Neural cell (in vitro differentiated cells): Measurements from ENCODE around the gene GALNT13. TPM values are rescaled to one million over a fixed set of nuclear protein-coding genes. Genes with fewer than 3 reads are reported as not detected.

Source experiments
- H2AFZ ChIP-seq: fragments of 200-600, 300-800 bp; sonication (generic), shearing (Covaris generic); 2 replicates; pipeline ENCODE4 v1.6.0; 2014; ENCODE audit warnings: low read depth, mild to moderate bottlenecking, antibody characterized with exemption, low read length, moderate library complexity
- H3F3A ChIP-seq: fragments of 200-600 bp; shearing (Covaris generic); 2 replicates; pipeline ENCODE4 v1.6.1; 2016; ENCODE audit warnings: mild to moderate bottlenecking, moderate library complexity, mixed read lengths, antibody characterized with exemption, low read length; ENCODE audit not compliant: insufficient read depth, poor library complexity, severe bottlenecking
- H3K27ac ChIP-seq: fragments of 200-600, 300-800 bp; sonication (generic), shearing (Covaris generic); 2 replicates; pipeline ENCODE4 v1.5.1; 2014; ENCODE audit warnings: mild to moderate bottlenecking, low read length, moderate library complexity
- H3K27me3 ChIP-seq: fragments of 300-800, 200-600 bp; sonication (generic), shearing (Covaris generic); 2 replicates; pipeline ENCODE4 v1.6.0; 2014; ENCODE audit warnings: mild to moderate bottlenecking, low read depth, low read length, moderate library complexity; ENCODE audit not compliant: insufficient read depth
- H3K36me3 ChIP-seq: fragments of 300-800, 200-600 bp; sonication (generic), shearing (Covaris generic); 2 replicates; pipeline ENCODE4 v1.5.1; 2014; ENCODE audit warnings: mild to moderate bottlenecking, antibody characterized with exemption, low read length, moderate library complexity; ENCODE audit not compliant: insufficient read depth
- H3K4me2 ChIP-seq: fragments of 300-800, 200-600 bp; sonication (generic), shearing (Covaris generic); 2 replicates; pipeline ENCODE4 v1.6.0; 2014; ENCODE audit warnings: mild to moderate bottlenecking, low read length
- H3K4me3 ChIP-seq: fragments of 300-800, 200-600 bp; sonication (generic), shearing (Covaris generic); 2 replicates; pipeline ENCODE4 v1.5.1; 2014; ENCODE audit warnings: mild to moderate bottlenecking, low read length, moderate library complexity
- H3K79me2 ChIP-seq: fragments of 200-600 bp; shearing (Covaris generic); replicated peaks from 2 replicates; pipeline ENCODE4 v1.6.0; 2014; ENCODE audit warnings: mild to moderate bottlenecking, low read length, moderate library complexity; ENCODE audit not compliant: insufficient read depth
- H3K9ac ChIP-seq: fragments of 300-800, 200-600 bp; sonication (generic), shearing (Covaris generic); 2 replicates; pipeline ENCODE4 v1.6.1; 2016; ENCODE audit warnings: mild to moderate bottlenecking, low read length, mixed read lengths
- H3K9me2 ChIP-seq: fragments of 200-600 bp; shearing (Covaris generic); 2 replicates; pipeline ENCODE4 v1.6.1; 2016; ENCODE audit warnings: mild to moderate bottlenecking, low read length, mixed read lengths; ENCODE audit not compliant: insufficient read depth
- H3K9me3 ChIP-seq: fragments of 200-600, 300-800 bp; sonication (generic), shearing (Covaris generic); 2 replicates; pipeline ENCODE4 v1.6.1; 2016; ENCODE audit warnings: mild to moderate bottlenecking, mixed run types, low read length, moderate library complexity, mixed read lengths
- H4K20me1 ChIP-seq: fragments of 200-600 bp; shearing (Covaris generic); 2 replicates; pipeline ENCODE4 v1.6.1; 2016; ENCODE audit warnings: mild to moderate bottlenecking, mixed run types; ENCODE audit not compliant: insufficient read depth
- CTCF ChIP-seq: fragments of 450-650 bp; IDR thresholded peaks from 2 replicates; pipeline ENCODE4 v1.5.1; 2014; ENCODE audit warnings: antibody characterized with exemption, mild to moderate bottlenecking, moderate library complexity; ENCODE audit not compliant: poor library complexity, severe bottlenecking
- EP300 ChIP-seq: fragments of 450-650 bp; conservative IDR thresholded peaks from 2 replicates; pipeline ENCODE4 v1.6.1; 2014; ENCODE audit warnings: antibody characterized with exemption, mild to moderate bottlenecking, moderate library complexity; ENCODE audit not compliant: poor library complexity, severe bottlenecking
- EZH2 ChIP-seq: fragments of 200-600, 300-800 bp; shearing (Covaris generic), sonication (generic); IDR thresholded peaks from 2 replicates; pipeline ENCODE4 v1.6.1; 2014; ENCODE audit warnings: antibody characterized with exemption, low read length, borderline replicate concordance, mild to moderate bottlenecking; ENCODE audit not compliant: insufficient read depth, poor library complexity, severe bottlenecking
- MXI1 ChIP-seq: fragments of 450-650 bp; conservative IDR thresholded peaks from 2 replicates; pipeline ENCODE4 v1.6.1; 2014; ENCODE audit warnings: antibody characterized with exemption, mild to moderate bottlenecking; ENCODE audit not compliant: poor library complexity, severe bottlenecking
- POLR2AphosphoS5 ChIP-seq: IDR thresholded peaks from 2 replicates; pipeline ENCODE4 v1.6.1; 2012
- RAD21 ChIP-seq: fragments of 450-650 bp; conservative IDR thresholded peaks from 2 replicates; pipeline ENCODE4 v1.6.1; 2014; ENCODE audit warnings: antibody characterized with exemption, mild to moderate bottlenecking, moderate library complexity
- SMC3 ChIP-seq: fragments of 450-650 bp; conservative IDR thresholded peaks from 2 replicates; pipeline ENCODE4 v1.6.1; 2014; ENCODE audit warnings: antibody characterized with exemption, mild to moderate bottlenecking, moderate library complexity; ENCODE audit not compliant: poor library complexity
- TAF1 ChIP-seq: IDR thresholded peaks from 2 replicates; pipeline ENCODE4 v1.6.1; 2012; ENCODE audit warnings: low read depth
- polyA plus RNA-seq: library from polyadenylated mRNA; depleted of rRNA; stranded (reverse); fragments of >200 nt; gene quantifications from 2 replicates; pipeline ENCODE4 v1.2.3, GENCODE V29; 2014
- TF ChIP-seq, protein P1 (sequence below): IDR thresholded peaks from 2 replicates; pipeline ENCODE4 v1.6.1; 2012; ENCODE audit warnings: borderline replicate concordance

GALNT13 gene
- polyA plus RNA-seq, 1 donor from 2014 or later: 12.4 TPM

GRCh38 chr2:154350911-154351310 lies 479.2 kb downstream of the GALNT13 start:
- H3K4me2 ChIP-seq: no peak overlapping the region
- H3K27me3 ChIP-seq: no peaks in the 10 kb centered on the region
- H3K36me3 ChIP-seq: no peaks in the 10 kb centered on the region
- H3K9ac ChIP-seq: no peak overlapping the region
- H3F3A ChIP-seq: no peaks in the 10 kb centered on the region
- TF ChIP-seq, protein P1, sequence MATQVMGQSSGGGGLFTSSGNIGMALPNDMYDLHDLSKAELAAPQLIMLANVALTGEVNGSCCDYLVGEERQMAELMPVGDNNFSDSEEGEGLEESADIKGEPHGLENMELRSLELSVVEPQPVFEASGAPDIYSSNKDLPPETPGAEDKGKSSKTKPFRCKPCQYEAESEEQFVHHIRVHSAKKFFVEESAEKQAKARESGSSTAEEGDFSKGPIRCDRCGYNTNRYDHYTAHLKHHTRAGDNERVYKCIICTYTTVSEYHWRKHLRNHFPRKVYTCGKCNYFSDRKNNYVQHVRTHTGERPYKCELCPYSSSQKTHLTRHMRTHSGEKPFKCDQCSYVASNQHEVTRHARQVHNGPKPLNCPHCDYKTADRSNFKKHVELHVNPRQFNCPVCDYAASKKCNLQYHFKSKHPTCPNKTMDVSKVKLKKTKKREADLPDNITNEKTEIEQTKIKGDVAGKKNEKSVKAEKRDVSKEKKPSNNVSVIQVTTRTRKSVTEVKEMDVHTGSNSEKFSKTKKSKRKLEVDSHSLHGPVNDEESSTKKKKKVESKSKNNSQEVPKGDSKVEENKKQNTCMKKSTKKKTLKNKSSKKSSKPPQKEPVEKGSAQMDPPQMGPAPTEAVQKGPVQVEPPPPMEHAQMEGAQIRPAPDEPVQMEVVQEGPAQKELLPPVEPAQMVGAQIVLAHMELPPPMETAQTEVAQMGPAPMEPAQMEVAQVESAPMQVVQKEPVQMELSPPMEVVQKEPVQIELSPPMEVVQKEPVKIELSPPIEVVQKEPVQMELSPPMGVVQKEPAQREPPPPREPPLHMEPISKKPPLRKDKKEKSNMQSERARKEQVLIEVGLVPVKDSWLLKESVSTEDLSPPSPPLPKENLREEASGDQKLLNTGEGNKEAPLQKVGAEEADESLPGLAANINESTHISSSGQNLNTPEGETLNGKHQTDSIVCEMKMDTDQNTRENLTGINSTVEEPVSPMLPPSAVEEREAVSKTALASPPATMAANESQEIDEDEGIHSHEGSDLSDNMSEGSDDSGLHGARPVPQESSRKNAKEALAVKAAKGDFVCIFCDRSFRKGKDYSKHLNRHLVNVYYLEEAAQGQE: no peak
- TF ChIP-seq EP300 (no peak), TAF1 (no peak), CTCF (no peak), EZH2 (no peak), SMC3 (no peak), POLR2AphosphoS5 (no peak), MXI1 (no peak), RAD21 (no peak)
- no peaks in the 10 kb centered on the region for H3K79me2 ChIP-seq
- no peaks in the 10 kb centered on the region for H3K9me3 ChIP-seq
- H3K9me2 ChIP-seq: no peaks in the 10 kb centered on the region
- H3K27ac ChIP-seq: no peak overlapping the region
- H4K20me1 ChIP-seq: no peaks in the 10 kb centered on the region
- H2AFZ ChIP-seq: no peak overlapping the region
- H3K4me3 ChIP-seq: no peak overlapping the region

GRCh38 chr2:154361276-154361675 lies 489.6 kb downstream of the GALNT13 start:
- no peaks in the 10 kb centered on the region for H3K9me2 ChIP-seq
- no peak overlapping the region for H3K27ac ChIP-seq
- H3K27me3 ChIP-seq: no peaks in the 10 kb centered on the region
- no peaks in the 10 kb centered on the region for H3F3A ChIP-seq
- TF ChIP-seq SMC3 (no peak), MXI1 (no peak), RAD21 (no peak), TAF1 (no peak), CTCF (no peak), EZH2 (no peak), POLR2AphosphoS5 (no peak), EP300 (no peak)
- TF ChIP-seq, protein P1: no peak
- no peak overlapping the region for H3K4me3 ChIP-seq
- H2AFZ ChIP-seq: no peak overlapping the region
- no peaks in the 10 kb centered on the region for H3K79me2 ChIP-seq
- no peak overlapping the region for H3K9ac ChIP-seq
- H3K9me3 ChIP-seq: no peaks in the 10 kb centered on the region
- H3K4me2 ChIP-seq: no peak overlapping the region
- H3K36me3 ChIP-seq: no peaks in the 10 kb centered on the region
- no peaks in the 10 kb centered on the region for H4K20me1 ChIP-seq
